Upper lobe of right lung (tissue), 1 donor: Measurements from ENCODE around the gene KLF16. TPM values are rescaled to one million over a fixed set of nuclear protein-coding genes. Genes with fewer than 3 reads are reported as not detected.

Experiments used
- ATAC-seq: fragments of 200-7000 bp; cut with Tn5 transposase; one replicate; pipeline ENCODE4 v1.9.1; 2020; ENCODE audit warnings: mild to moderate bottlenecking, moderate library complexity
- DNase-seq: peaks from one replicate; pipeline ENCODE4 v3.0.0-alpha.2; 2020
- H3K27ac ChIP-seq: fragments of 200-600 bp; one replicate; pipeline ENCODE4 v1.8.0; 2022
- H3K27me3 ChIP-seq: fragments of 200-600 bp; one replicate; pipeline ENCODE4 v1.8.0; 2022; ENCODE audit warnings: mild to moderate bottlenecking
- H3K36me3 ChIP-seq: fragments of 200-600 bp; one replicate; pipeline ENCODE4 v1.8.0; 2022
- H3K4me1 ChIP-seq: fragments of 200-600 bp; one replicate; pipeline ENCODE4 v1.8.0; 2022
- H3K4me3 ChIP-seq: fragments of 200-600 bp; one replicate; pipeline ENCODE4 v1.8.0; 2022; ENCODE audit warnings: mild to moderate bottlenecking
- H3K9me3 ChIP-seq: fragments of 200-600 bp; one replicate; pipeline ENCODE4 v1.8.0; 2022
- intact Hi-C: fragments of 100-400 bp; cut with DNase I; formaldehyde crosslinking; loops from one replicate; pipeline ENCODE4 v1.11.0; 2022
- total RNA-seq: library from RNA; stranded (reverse); fragmentation: NEBNext Ultra II Directional; extraction: Animal tissue kit (Norgen Biotek cat#: 25700); gene quantifications from one replicate; pipeline ENCODE4 v1.2.1, GENCODE V29; 2021
- TF ChIP-seq, protein P1 (sequence below): fragments of 200-600 bp; IDR thresholded peaks from one replicate; pipeline ENCODE4 v1.8.0; 2022; ENCODE audit warnings: antibody characterized with exemption
- donor health status: DM: no; HTN: yes; CAD: no; lungs with severe emphysema.

KLF16 gene
- total RNA-seq, 1 donor from 2014 or later = 28.0 TPM

DNA sequence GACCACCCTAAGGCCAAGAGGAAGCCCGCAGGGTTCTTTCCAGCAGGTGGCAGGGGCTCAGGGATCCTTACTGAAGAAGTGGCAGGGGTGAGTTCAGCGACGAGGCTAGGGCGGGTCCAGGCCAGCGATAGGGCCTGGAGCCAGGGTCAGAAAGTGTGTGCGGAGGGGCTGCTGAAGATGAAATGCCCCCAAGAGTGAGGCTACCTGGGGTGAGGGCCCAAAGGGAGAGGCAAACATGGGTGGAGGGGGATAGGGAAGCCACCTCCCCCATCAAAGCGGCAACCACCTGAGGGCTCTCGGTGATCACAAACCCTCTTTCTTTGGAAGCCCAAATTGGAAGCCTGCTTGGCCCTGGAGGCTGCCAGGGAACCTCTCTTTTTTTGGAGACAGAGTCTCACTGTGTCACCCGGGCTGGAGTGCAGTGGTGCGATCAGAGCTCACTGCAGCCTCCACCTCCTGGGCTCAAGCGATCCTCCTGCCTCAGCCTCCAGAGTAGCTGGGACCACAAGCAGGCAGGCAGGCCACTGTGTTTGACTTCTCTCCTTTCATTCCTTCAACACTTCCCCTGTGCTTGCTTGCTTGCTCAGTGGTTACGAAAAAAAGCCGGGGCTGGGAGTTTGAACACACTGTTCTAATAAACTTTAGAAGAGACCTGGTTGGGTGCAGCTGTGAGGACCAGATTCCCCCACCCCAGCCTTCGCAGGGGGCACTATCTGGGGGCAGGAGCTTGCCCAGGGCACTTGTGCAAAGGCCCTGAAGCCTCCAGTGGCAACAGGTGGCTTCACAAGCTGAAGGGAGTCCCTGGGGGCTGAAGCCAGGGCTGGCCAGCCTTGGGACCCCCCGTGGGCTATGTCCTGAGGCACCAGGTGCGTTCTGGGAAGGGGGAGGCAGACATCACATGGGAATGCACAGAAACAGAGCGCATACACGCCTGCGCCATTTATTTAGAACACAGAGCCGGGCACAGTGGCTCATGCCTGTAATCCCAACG is 49.9 kb downstream of the KLF16 start:
- H3K4me3 ChIP-seq = peak overlapping the region; percentile 53
- no peaks in the 10 kb centered on the region for H3K27me3 ChIP-seq
- ATAC-seq (no peak), DNase-seq (no peak)
- intact Hi-C loops = no loop called here
- H3K9me3 ChIP-seq = no peaks in the 10 kb centered on the region
- H3K27ac ChIP-seq = no peak overlapping the region
- H3K4me1 ChIP-seq = peaks cover 15% of the 10 kb centered on the region
- peaks cover 37% of the 10 kb centered on the region for H3K36me3 ChIP-seq
- TF ChIP-seq, protein P1, sequence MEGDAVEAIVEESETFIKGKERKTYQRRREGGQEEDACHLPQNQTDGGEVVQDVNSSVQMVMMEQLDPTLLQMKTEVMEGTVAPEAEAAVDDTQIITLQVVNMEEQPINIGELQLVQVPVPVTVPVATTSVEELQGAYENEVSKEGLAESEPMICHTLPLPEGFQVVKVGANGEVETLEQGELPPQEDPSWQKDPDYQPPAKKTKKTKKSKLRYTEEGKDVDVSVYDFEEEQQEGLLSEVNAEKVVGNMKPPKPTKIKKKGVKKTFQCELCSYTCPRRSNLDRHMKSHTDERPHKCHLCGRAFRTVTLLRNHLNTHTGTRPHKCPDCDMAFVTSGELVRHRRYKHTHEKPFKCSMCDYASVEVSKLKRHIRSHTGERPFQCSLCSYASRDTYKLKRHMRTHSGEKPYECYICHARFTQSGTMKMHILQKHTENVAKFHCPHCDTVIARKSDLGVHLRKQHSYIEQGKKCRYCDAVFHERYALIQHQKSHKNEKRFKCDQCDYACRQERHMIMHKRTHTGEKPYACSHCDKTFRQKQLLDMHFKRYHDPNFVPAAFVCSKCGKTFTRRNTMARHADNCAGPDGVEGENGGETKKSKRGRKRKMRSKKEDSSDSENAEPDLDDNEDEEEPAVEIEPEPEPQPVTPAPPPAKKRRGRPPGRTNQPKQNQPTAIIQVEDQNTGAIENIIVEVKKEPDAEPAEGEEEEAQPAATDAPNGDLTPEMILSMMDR = no peak

DNA sequence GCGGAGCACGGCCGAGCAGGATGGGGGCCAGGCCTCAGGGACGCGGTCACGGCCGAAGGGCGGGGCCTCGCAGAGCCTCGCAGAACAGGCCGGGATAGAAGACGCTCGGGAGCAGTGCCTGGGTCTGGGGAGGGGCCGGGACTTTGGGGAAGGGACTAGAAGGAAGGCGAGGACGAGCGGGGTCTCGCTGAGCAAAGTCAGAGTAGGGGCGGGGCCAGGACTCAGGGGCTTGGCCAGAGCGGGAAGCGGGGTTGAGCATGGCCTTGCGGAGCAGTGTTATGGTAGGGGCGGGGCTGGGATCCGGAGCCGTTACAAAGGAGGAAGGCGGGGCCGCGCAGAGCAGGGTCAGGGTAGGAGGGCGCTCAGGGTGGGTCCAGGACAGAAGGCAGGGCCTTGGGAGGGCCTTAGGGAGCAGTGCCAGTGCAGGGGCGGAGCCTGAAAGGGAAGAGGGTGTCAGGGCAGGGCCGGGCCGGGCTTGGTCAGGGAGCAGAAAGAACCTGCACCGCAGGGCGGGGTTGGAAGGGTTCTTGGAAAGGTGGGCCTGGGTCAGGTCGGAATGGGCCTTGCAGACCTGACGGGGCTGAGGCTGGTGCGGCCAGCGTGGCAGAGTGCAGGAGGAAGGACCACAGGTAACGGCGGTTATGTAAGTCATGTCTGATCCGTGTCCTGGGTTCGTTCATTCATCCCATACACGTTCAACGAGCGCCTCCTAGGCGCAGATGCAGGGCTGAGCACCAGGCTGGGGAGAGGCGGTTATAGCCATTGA is 50.8 kb downstream of the KLF16 start:
- H3K9me3 ChIP-seq = no peaks in the 10 kb centered on the region
- intact Hi-C loops = no loop called here
- H3K4me1 ChIP-seq = peaks cover 15% of the 10 kb centered on the region
- H3K4me3 ChIP-seq = peak overlapping the region; percentile 53
- H3K36me3 ChIP-seq = peaks cover 28% of the 10 kb centered on the region
- TF ChIP-seq, protein P1 = peak; percentile 49
- no peaks in the 10 kb centered on the region for H3K27me3 ChIP-seq
- ATAC-seq (peak; percentile 90), DNase-seq (peak; percentile 96)
- H3K27ac ChIP-seq = peak overlapping the region; percentile 31

DNA sequence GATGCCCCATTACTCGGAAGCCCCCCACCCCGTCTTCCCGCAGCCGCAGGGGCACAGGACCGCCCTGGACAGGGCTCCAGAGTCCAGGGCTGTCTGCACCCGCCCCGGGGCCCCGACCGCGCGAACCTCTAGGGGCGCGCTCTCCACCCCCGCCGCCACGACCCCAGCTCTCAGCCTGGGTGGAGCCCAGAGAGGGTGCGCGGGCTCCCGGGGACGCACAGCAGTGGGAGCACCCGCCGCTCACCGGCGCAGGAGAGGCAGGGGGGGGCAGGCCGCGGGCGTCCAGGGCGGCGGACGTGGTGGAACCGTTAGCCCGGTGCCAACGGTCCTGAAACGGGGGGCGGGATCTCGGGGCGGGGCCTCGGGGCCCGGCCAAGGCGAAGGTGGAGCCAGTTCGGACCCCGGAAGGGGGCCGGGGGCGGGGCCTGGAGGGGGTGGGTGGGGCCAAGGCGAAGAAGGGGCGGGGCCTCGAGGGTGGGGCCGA is 51.4 kb downstream of the KLF16 start, which contains the start of gene ATP8B3:
Gene ATP8B3, minus strand, starts transcription at position 335 of the 484 bp plus-strand sequence. CDS start 540 bp downstream, outside the sequence.
- Histone ChIP-seq H3K27me3 (no peaks in the 10 kb centered on the region), H3K4me3 (peak within 1 kb of the TSS; percentile 53), H3K27ac (peak within 1 kb of the TSS; percentile 31), H3K9me3 (no peaks in the 10 kb centered on the region), H3K4me1 (peaks cover 15% of the 10 kb centered on the region), H3K36me3 (peaks cover 22% of the 10 kb centered on the region)
- no peak for DNase-seq
- no peak for ATAC-seq
- TF ChIP-seq, protein P1 = peak; percentile 17
- intact Hi-C loops = no loop called here

DNA sequence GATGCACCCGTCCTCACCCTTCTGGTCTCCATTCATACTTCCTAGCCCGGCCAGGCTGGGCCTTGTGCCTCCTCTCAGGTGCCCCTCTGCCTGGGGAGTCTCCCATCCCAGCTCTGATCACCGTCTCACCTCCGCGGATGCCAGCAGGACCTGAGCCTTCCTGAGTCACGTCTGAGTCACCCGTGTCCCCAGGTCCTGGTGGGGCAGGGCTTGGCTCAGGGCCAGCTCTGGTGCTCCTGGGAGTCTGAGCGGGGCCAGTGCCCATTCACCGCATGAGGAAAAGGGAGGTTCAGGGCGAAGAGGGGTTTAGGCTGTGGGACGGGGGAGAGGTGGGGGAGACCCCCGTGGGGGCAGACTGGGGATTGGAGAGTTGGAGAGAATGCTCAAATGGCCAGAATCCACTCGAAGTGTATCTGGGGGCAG is 51.9 kb downstream of the KLF16 start:
- Histone ChIP-seq H3K9me3 (no peaks in the 10 kb centered on the region), H3K27ac (no peak overlapping the region), H3K36me3 (peaks cover 17% of the 10 kb centered on the region), H3K4me1 (peaks cover 15% of the 10 kb centered on the region), H3K4me3 (peak overlapping the region; percentile 53), H3K27me3 (no peaks in the 10 kb centered on the region)
- DNase-seq = peak; percentile 82
- peak; percentile 1 for ATAC-seq
- intact Hi-C loops = no loop called here
- TF ChIP-seq, protein P1 = no peak

DNA sequence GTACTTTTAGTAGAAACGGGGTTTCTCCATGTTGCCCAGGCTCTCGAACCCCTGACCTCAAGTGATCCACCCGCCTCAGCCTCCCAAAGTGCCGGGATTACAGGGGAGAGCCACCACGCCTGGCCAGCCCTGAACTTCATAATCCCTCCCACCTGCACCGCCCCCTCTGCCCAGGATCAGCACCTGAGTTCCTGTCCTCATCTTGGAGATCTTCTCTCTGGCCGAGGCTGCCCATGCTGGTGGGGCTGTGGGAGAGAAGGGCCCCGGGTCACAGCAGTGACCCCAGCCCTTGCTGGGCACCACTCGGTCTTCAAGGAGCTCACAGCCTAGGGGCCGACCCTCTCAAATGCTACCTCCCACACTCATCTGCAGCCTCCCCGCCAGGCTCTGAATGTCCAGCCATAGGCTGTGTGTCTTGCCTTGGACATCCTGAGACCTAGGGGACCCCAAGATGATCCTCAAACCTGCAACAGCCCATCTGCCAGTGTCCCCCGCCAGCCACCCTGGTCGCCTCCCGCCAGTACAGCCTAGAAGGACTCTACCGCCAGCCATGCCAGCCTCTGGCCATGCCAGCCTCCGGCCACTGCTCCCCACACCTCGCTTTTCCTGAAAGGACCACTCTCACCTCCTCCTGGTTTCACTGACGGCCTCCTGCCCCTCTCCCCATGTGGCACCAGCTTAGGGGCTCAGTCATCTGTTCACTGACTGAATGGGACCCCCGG is 52.8 kb downstream of the KLF16 start:
- Histone ChIP-seq H3K4me3 (no peak overlapping the region), H3K27me3 (no peaks in the 10 kb centered on the region), H3K9me3 (no peaks in the 10 kb centered on the region), H3K36me3 (peaks cover 8% of the 10 kb centered on the region), H3K4me1 (peaks cover 15% of the 10 kb centered on the region), H3K27ac (no peak overlapping the region)
- ATAC-seq (no peak), DNase-seq (no peak)
- TF ChIP-seq, protein P1 = no peak
- intact Hi-C loops = no loop called here
